IMR-90 (cell line): ENCODE data around the gene SCARB1. TPM values are rescaled to one million over a fixed set of nuclear protein-coding genes. Genes with fewer than 3 reads are reported as not detected.

Source experiments
- ATAC-seq: fragments of 200-7000 bp; cut with Tn5 transposase; 2 replicates; pipeline ENCODE4 v1.9.1; 2020; ENCODE audit warnings: low read depth, mild to moderate bottlenecking, moderate library complexity
- BruUV-seq: library from RNA; stranded (reverse); fragments of 400-500 nt; replicated peaks from 2 replicates; lab custom pipeline; 2021; lab: Mats Ljungman, UMichigan
- CTCF ChIA-PET: fragments of 300-600 bp; formaldehyde crosslinking; extraction: SDS; loops from one replicate; lab custom pipeline; 2021; ENCODE audit warnings: antibody characterized with exemption; lab: Yijun Ruan, JAX
- POLR2A ChIA-PET: fragments of 300-600 bp; sonication (Branson Sonifier 250); formaldehyde crosslinking; loops from one replicate; lab custom pipeline; 2022; ENCODE audit warnings: antibody characterized with exemption; ENCODE audit not compliant: unreplicated experiment; lab: Charles Lee
- DNase-seq: peaks from one replicate; pipeline ENCODE4 v3.0.0; 2013
- H2AFZ ChIP-seq: replicated peaks from 2 replicates; pipeline ENCODE3; 2013; ENCODE audit warnings: low read length, mild to moderate bottlenecking; ENCODE audit not compliant: poor library complexity
- H2AK5ac ChIP-seq: 2 replicates; pipeline ENCODE4 v1.6.1; 2013; ENCODE audit warnings: low read depth, low read length, inconsistent platforms
- H2AK9ac ChIP-seq: replicated peaks from 2 replicates; pipeline ENCODE3; 2013; ENCODE audit warnings: mild to moderate bottlenecking, low read depth, low read length, moderate library complexity; ENCODE audit not compliant: poor library complexity
- H2BK120ac ChIP-seq: 2 replicates; pipeline ENCODE4 v1.6.1; 2013; ENCODE audit warnings: low read depth, low read length, inconsistent platforms
- H2BK15ac ChIP-seq: 3 replicates; pipeline ENCODE4 v1.6.1; 2013; ENCODE audit warnings: low read depth, low read length, inconsistent platforms
- H2BK20ac ChIP-seq: 2 replicates; pipeline ENCODE4 v1.6.1; 2013; ENCODE audit warnings: low read depth, mild to moderate bottlenecking, inconsistent platforms, low read length, moderate library complexity
- H2BK5ac ChIP-seq: 2 replicates; pipeline ENCODE4 v1.6.1; 2013; ENCODE audit warnings: mild to moderate bottlenecking, low read depth, low read length, inconsistent platforms; ENCODE audit not compliant: poor library complexity, severe bottlenecking
- H3K14ac ChIP-seq: replicated peaks from 2 replicates; pipeline ENCODE4 v1.6.1; 2013; ENCODE audit warnings: low read depth, low read length, inconsistent platforms
- H3K18ac ChIP-seq: 2 replicates; pipeline ENCODE4 v1.6.1; 2013; ENCODE audit warnings: low read depth, low read length, control low read depth
- H3K23ac ChIP-seq: 2 replicates; pipeline ENCODE4 v1.6.1; 2013; ENCODE audit warnings: low read depth, low read length, inconsistent platforms
- H3K27ac ChIP-seq: 2 replicates; pipeline ENCODE4 v1.5.1; 2013; ENCODE audit warnings: mild to moderate bottlenecking, control low read depth, low read length; ENCODE audit not compliant: insufficient read depth
- H3K27me3 ChIP-seq: 2 replicates; pipeline ENCODE4 v1.6.1; 2013; ENCODE audit warnings: low read length; ENCODE audit not compliant: control insufficient read depth, insufficient read depth
- H3K36me3 ChIP-seq: 2 replicates; pipeline ENCODE4 v1.6.1; 2013; ENCODE audit warnings: low read length, mixed read lengths; ENCODE audit not compliant: control insufficient read depth, insufficient read depth
- H3K4ac ChIP-seq: 2 replicates; pipeline ENCODE4 v1.6.1; 2013; ENCODE audit warnings: low read depth, low read length, inconsistent platforms
- H3K4me1 ChIP-seq: 2 replicates; pipeline ENCODE4 v1.6.1; 2013; ENCODE audit warnings: low read length, mixed read lengths; ENCODE audit not compliant: control insufficient read depth, insufficient read depth
- H3K4me2 ChIP-seq: 2 replicates; pipeline ENCODE4 v1.6.1; 2013; ENCODE audit warnings: low read depth, mild to moderate bottlenecking, control low read depth, low read length, moderate library complexity
- H3K4me3 ChIP-seq: 2 replicates; pipeline ENCODE4 v1.5.1; 2013; ENCODE audit warnings: low read depth, mild to moderate bottlenecking, control low read depth, low read length, moderate library complexity; ENCODE audit not compliant: insufficient read depth
- H3K56ac ChIP-seq: 2 replicates; pipeline ENCODE4 v1.6.1; 2013; ENCODE audit warnings: low read length, inconsistent platforms; ENCODE audit not compliant: insufficient read depth; ENCODE audit errors: extremely low read depth
- H3K79me1 ChIP-seq, 2 experiments: 2 replicates each; pipeline ENCODE4 v1.6.1; 2013; ENCODE audit warnings: low read length in 2 of 2, inconsistent platforms in 1 of 2, low read depth in 1 of 2
- H3K9ac ChIP-seq: 2 replicates; pipeline ENCODE4 v1.6.1; 2013; ENCODE audit warnings: low read depth, low read length, control low read depth
- H3K9me1 ChIP-seq: 2 replicates; pipeline ENCODE4 v1.6.1; 2013; ENCODE audit warnings: low read length, inconsistent platforms; ENCODE audit not compliant: insufficient read depth
- H3K9me3 ChIP-seq: 2 replicates; pipeline ENCODE4 v1.6.1; 2013; ENCODE audit warnings: low read length; ENCODE audit not compliant: control insufficient read depth, insufficient read depth
- H4K20me1 ChIP-seq: 2 replicates; pipeline ENCODE4 v1.6.1; 2013; ENCODE audit warnings: low read length, inconsistent platforms; ENCODE audit not compliant: insufficient read depth
- H4K5ac ChIP-seq: 2 replicates; pipeline ENCODE4 v1.6.1; 2013; ENCODE audit warnings: mild to moderate bottlenecking, low read depth, low read length, control low read depth
- H4K8ac ChIP-seq, 2 experiments: 2 replicates each; pipeline ENCODE4 v1.6.1; 2013; ENCODE audit warnings: low read depth in 2 of 2, low read length in 2 of 2, control low read depth in 1 of 2, inconsistent platforms in 1 of 2
- H4K91ac ChIP-seq: 2 replicates; pipeline ENCODE4 v1.6.1; 2013; ENCODE audit warnings: low read depth, low read length, inconsistent platforms; ENCODE audit not compliant: insufficient read depth
- BHLHE40 ChIP-seq: fragments of 150-350 bp; IDR thresholded peaks from 2 replicates; pipeline ENCODE4 v1.6.1; 2016; ENCODE audit warnings: mild to moderate bottlenecking, low read depth, low read length
- CEBPB ChIP-seq: IDR thresholded peaks from 2 replicates; pipeline ENCODE4 v1.6.1; 2012; ENCODE audit warnings: low read depth, low read length, improper control_type of control experiment
- CHD1 ChIP-seq: IDR thresholded peaks from 2 replicates; pipeline ENCODE4 v1.6.1; 2012; ENCODE audit warnings: low read depth, low read length, improper control_type of control experiment
- FOS ChIP-seq: fragments of 150-350 bp; IDR thresholded peaks from 2 replicates; pipeline ENCODE4 v1.6.1; 2016; ENCODE audit warnings: low read depth, low read length
- MAFK ChIP-seq: IDR thresholded peaks from 2 replicates; pipeline ENCODE4 v1.6.1; 2012; ENCODE audit warnings: low read depth, low read length, improper control_type of control experiment
- MAZ ChIP-seq: IDR thresholded peaks from 2 replicates; pipeline ENCODE4 v1.6.1; 2012; ENCODE audit warnings: low read depth, mild to moderate bottlenecking, low read length, improper control_type of control experiment, moderate library complexity, borderline replicate concordance
- MXI1 ChIP-seq: IDR thresholded peaks from 2 replicates; pipeline ENCODE4 v1.6.1; 2012; ENCODE audit warnings: low read depth, mild to moderate bottlenecking, low read length, moderate library complexity, borderline replicate concordance
- NFE2L2 ChIP-seq: fragments of 150-350 bp; IDR thresholded peaks from 2 replicates; pipeline ENCODE4 v1.6.1; 2016; ENCODE audit warnings: low read depth, mild to moderate bottlenecking, low read length
- POLR2A ChIP-seq: IDR thresholded peaks from 2 replicates; pipeline ENCODE4 v1.6.1; 2012; ENCODE audit warnings: mild to moderate bottlenecking, low read depth, low read length
- RFX5 ChIP-seq: IDR thresholded peaks from 2 replicates; pipeline ENCODE4 v1.8.0; 2012; ENCODE audit warnings: low read depth, mild to moderate bottlenecking, low read length, moderate library complexity
- WGBS, 2 experiments: methylation state at CpG; one replicate each; pipeline versions ENCODE4 v1.1.5 to v1.1.7; 2013; ENCODE audit warnings: missing lambda C conversion rate in 2 of 2; ENCODE audit not compliant: insufficient read length in 1 of 2; ENCODE audit errors: extremely low coverage in 2 of 2; 5-methylcytosine and 5-hydroxymethylcytosine counted together
- dilution Hi-C: fragments of 300-500 bp; cut with HindIII; formaldehyde crosslinking; loops from one replicate; pipeline ENCODE4 v1.14.3; 2018; ENCODE audit warnings: low sequenced_read_pairs; ENCODE audit not compliant: unreplicated experiment
- in situ Hi-C: fragments of 300-500 bp; cut with MboI; formaldehyde crosslinking; loops from 3 replicates; pipeline ENCODE4 v1.14.3; 2019; ENCODE audit warnings: low sequenced_read_pairs, inconsistent platforms, mixed read lengths
- intact Hi-C: fragments of 100-400 bp; cut with micrococcal nuclease; formaldehyde crosslinking; loops from 2 replicates; pipeline ENCODE4 v1.10.0; 2022
- polyA plus RNA-seq, 3 experiments: library from polyadenylated mRNA; depleted of rRNA; stranded (reverse); fragments of >200 nt; gene quantifications; 2 replicates each; pipeline ENCODE4 v1.2.3, GENCODE V29; 2012; ENCODE audit warnings: low replicate concordance in 1 of 3
- total RNA-seq: library from RNA; depleted of rRNA; stranded (reverse); fragments of >200 nt; gene quantifications from 2 replicates; pipeline ENCODE4 v1.2.3, GENCODE V29; 2012
- TF ChIP-seq, protein P1 (sequence below): conservative IDR thresholded peaks from 2 replicates; pipeline ENCODE4 v1.5.1; 2012; ENCODE audit warnings: mild to moderate bottlenecking, low read depth, low read length, improper control_type of control experiment
- TF ChIP-seq, protein P2 (sequence below): fragments of 150-350 bp; IDR thresholded peaks from 2 replicates; pipeline ENCODE4 v1.6.1; 2016; ENCODE audit warnings: low read depth, mild to moderate bottlenecking, low read length, moderate library complexity, borderline replicate concordance
- TF ChIP-seq, protein P3 (sequence below): fragments of 150-350 bp; IDR thresholded peaks from 2 replicates; pipeline ENCODE4 v1.6.1; 2017; ENCODE audit warnings: mild to moderate bottlenecking, antibody characterized with exemption, low read length, low read depth

SCARB1 gene
- total and polyA plus RNA-seq, 2 of the 4 experiments (the other 2 are of a cell fraction): 3.0 to 24.8 TPM

DNA sequence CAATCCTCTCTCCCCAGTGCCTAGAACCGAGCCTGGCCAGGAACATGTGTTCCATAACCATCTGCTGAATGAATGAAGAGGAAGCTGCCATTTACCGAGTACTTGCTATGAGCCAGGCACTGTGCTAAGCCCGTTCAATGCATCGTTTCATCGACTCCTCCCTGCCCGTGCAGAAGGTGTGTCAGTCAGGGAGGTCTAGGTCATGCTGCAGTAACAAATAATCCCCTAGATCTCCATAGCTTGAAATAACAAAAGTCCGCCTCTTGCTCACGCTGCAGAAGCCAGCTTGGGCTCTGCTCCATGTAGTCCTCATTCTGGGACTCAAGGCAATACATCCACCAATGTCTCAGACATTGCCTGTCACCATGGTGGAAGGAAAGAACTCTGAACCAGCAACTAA is 101.3 kb downstream of the SCARB1 start (continued):
- TF ChIP-seq CEBPB (no peak), MAZ (no peak)

DNA sequence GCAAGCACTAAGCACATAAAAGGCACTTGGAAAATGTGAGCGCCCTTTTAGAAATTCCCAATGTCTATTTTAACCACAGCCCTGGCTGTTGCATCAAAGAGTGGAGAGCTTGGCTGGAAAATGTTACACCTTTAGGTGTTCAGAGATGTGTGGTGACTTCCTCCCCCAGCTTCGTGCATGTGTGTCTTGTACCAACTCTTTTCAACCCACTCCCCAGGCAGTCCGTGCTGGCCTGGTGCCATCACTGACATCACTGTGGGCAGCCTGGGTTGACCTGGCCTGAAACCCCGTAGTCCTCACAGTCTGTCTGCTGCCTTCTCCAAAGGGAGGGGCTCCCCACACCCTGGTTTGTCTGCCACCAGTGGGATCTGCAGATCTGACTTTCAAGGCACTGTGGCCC is 101.8 kb downstream of the SCARB1 start:
- ATAC-seq (no peak), DNase-seq (no peak)
- no peak overlapping the region for H3K9ac ChIP-seq
- H2AK9ac ChIP-seq: no peak overlapping the region
- no CpG with 5 or more reads among the region's 4 CpGs for WGBS, 2 experiments
- BruUV-seq: no TSS peak
- CTCF ChIA-PET: interaction anchor here (0.6 kb wide), 2 partner anchors 133 to 264 kb away, joined by 3 to 4 read pairs; no protein-coding TSS in a partner anchor
- 0 out of 4 replicates have a peak, but pooled peaks cover 0 to 4% of the 10 kb centered on the region in 2 experiments for H3K79me1 ChIP-seq
- H2BK20ac ChIP-seq: 0 out of 2 replicates have a peak overlapping the region, but pooled peaks have one; percentile 20
- H2BK120ac ChIP-seq: peak overlapping the region; percentile 17; the same call in 1 of the 2 replicates
- H3K4me2 ChIP-seq: no peak overlapping the region
- H3K4me1 ChIP-seq: peaks cover 16% of the 10 kb centered on the region
- no peak overlapping the region for H3K27ac ChIP-seq
- intact Hi-C loops: loop anchor here (10.0 kb wide), 1 partner anchor 107 kb away; no protein-coding TSS in a partner anchor
- peaks cover 9% of the 10 kb centered on the region; the same call in 1 of the 2 replicates for H4K20me1 ChIP-seq
- no peak overlapping the region; a peak in 1 of 4 replicates for H4K8ac ChIP-seq
- H2AK5ac ChIP-seq: peak overlapping the region; percentile 28; the same call in 1 of the 2 replicates
- peaks cover 4% of the 10 kb centered on the region; the same call in 1 of the 2 replicates for H3K9me1 ChIP-seq
- H3K4me3 ChIP-seq: no peak overlapping the region
- peaks cover 8% of the 10 kb centered on the region for H3K9me3 ChIP-seq
- H3K36me3 ChIP-seq: no peaks in the 10 kb centered on the region
- no peak overlapping the region for H4K91ac ChIP-seq
- dilution Hi-C loops: no loop called here
- POLR2A ChIA-PET: no interaction called here
- no peak overlapping the region for H2BK5ac ChIP-seq
- H3K4ac ChIP-seq: peak overlapping the region; percentile 55; the same call in 1 of the 2 replicates
- no peak overlapping the region; the same call in 2 of the 3 replicates for H2BK15ac ChIP-seq
- H2AFZ ChIP-seq: no peak overlapping the region
- in situ Hi-C loops: no loop called here
- H3K56ac ChIP-seq: no peak overlapping the region
- H3K27me3 ChIP-seq: peaks cover 7% of the 10 kb centered on the region; the same call in 1 of the 2 replicates
- H3K23ac ChIP-seq: no peak overlapping the region
- TF ChIP-seq MXI1 (no peak), RFX5 (no peak), CHD1 (no peak), CEBPB (no peak), BHLHE40 (no peak), MAFK (no peak), POLR2A (no peak), MAZ (no peak; the same call in 1 of the 2 replicates), NFE2L2 (no peak), FOS (no peak)
- TF ChIP-seq, protein P1, sequence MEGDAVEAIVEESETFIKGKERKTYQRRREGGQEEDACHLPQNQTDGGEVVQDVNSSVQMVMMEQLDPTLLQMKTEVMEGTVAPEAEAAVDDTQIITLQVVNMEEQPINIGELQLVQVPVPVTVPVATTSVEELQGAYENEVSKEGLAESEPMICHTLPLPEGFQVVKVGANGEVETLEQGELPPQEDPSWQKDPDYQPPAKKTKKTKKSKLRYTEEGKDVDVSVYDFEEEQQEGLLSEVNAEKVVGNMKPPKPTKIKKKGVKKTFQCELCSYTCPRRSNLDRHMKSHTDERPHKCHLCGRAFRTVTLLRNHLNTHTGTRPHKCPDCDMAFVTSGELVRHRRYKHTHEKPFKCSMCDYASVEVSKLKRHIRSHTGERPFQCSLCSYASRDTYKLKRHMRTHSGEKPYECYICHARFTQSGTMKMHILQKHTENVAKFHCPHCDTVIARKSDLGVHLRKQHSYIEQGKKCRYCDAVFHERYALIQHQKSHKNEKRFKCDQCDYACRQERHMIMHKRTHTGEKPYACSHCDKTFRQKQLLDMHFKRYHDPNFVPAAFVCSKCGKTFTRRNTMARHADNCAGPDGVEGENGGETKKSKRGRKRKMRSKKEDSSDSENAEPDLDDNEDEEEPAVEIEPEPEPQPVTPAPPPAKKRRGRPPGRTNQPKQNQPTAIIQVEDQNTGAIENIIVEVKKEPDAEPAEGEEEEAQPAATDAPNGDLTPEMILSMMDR: no peak
- TF ChIP-seq, protein P2, sequence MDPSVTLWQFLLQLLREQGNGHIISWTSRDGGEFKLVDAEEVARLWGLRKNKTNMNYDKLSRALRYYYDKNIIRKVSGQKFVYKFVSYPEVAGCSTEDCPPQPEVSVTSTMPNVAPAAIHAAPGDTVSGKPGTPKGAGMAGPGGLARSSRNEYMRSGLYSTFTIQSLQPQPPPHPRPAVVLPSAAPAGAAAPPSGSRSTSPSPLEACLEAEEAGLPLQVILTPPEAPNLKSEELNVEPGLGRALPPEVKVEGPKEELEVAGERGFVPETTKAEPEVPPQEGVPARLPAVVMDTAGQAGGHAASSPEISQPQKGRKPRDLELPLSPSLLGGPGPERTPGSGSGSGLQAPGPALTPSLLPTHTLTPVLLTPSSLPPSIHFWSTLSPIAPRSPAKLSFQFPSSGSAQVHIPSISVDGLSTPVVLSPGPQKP: no peak
- TF ChIP-seq, protein P3, sequence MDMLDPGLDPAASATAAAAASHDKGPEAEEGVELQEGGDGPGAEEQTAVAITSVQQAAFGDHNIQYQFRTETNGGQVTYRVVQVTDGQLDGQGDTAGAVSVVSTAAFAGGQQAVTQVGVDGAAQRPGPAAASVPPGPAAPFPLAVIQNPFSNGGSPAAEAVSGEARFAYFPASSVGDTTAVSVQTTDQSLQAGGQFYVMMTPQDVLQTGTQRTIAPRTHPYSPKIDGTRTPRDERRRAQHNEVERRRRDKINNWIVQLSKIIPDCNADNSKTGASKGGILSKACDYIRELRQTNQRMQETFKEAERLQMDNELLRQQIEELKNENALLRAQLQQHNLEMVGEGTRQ: no peak
- H3K14ac ChIP-seq: peak overlapping the region; percentile 35; the same call in 1 of the 2 replicates
- no peak overlapping the region for H4K5ac ChIP-seq
- no peak overlapping the region for H3K18ac ChIP-seq
